Choroid plexus epithelial cell (primary cell): Measurements from ENCODE around the gene CDH4.

Experiments
- DNase-seq: peaks from one replicate; pipeline ENCODE4 v3.0.0-alpha.2; 2010; ENCODE audit warnings: low read depth
- H3K4me3 ChIP-seq: 2 replicates; pipeline ENCODE4 v1.5.1; 2011; ENCODE audit warnings: low read depth, mild to moderate bottlenecking, control low read depth, low read length, moderate library complexity
- CTCF ChIP-seq: conservative IDR thresholded peaks from 2 replicates; pipeline ENCODE4 v1.5.1; 2011; ENCODE audit warnings: low read depth, mild to moderate bottlenecking, control low read depth, inconsistent platforms, low read length, moderate library complexity

CDH4 gene

GRCh38 chr20:61566691-61567090 is 314.6 kb downstream of the CDH4 start:
- DNase-seq, result no peak
- no peak overlapping the region for H3K4me3 ChIP-seq
- no peak for TF ChIP-seq CTCF

- no peak for DNase-seq
- no peak overlapping the region for H3K4me3 ChIP-seq
- no peak for TF ChIP-seq CTCF
Observed at GRCh38 chr20:61567204-61567603, 315.1 kb downstream of the CDH4 start.

- no peak overlapping the region for H3K4me3 ChIP-seq
- no peak for DNase-seq
- TF ChIP-seq CTCF, result no peak
Observed at GRCh38 chr20:61569825-61570224, 317.8 kb downstream of the CDH4 start.

GRCh38 chr20:61570646-61571195 is 318.7 kb downstream of the CDH4 start:
- TF ChIP-seq CTCF, result no peak
- no peak overlapping the region for H3K4me3 ChIP-seq
- DNase-seq, result no peak

- no peak for DNase-seq
- no peak overlapping the region for H3K4me3 ChIP-seq
- no peak for TF ChIP-seq CTCF
Observed at GRCh38 chr20:61571221-61571620, 319.2 kb downstream of the CDH4 start.

GRCh38 chr20:61571916-61572711 is 320.1 kb downstream of the CDH4 start:
- TF ChIP-seq CTCF, result no peak
- no peak overlapping the region for H3K4me3 ChIP-seq
- no peak for DNase-seq

GRCh38 chr20:61572789-61573188 is 320.7 kb downstream of the CDH4 start:
- DNase-seq, result no peak
- no peak overlapping the region for H3K4me3 ChIP-seq
- TF ChIP-seq CTCF, result no peak
